ENCODE measurements around the gene SLC27A2. TPM values are rescaled to one million over a fixed set of nuclear protein-coding genes. Genes with fewer than 3 reads are reported as not detected.
"Not testable (repeated sequence)": the region's sequence is repeated elsewhere in the genome, so short reads cannot be mapped to it uniquely, and the experiment has no call there.

The SLC27A2 gene
- total and polyA plus RNA-seq, 7 donors = 0.01 to 0.04 TPM; not detected in 5

- DNase-seq (no peak), ATAC-seq (no peak)
- Histone ChIP-seq H3K4me3 (no peak overlapping the region), H3K4me1 (no peaks in the 10 kb centered on the region), H3K9me3 (no peaks in the 10 kb centered on the region), H3K36me3 (ENCODE audit: insufficient read depth in 1 of 2, low read depth in 1 of 2) (no peaks in the 10 kb centered on the region), H3K27ac (no peak overlapping the region), H3K27me3 (ENCODE audit: insufficient read depth in 3 of 3, low read length in 2 of 3) (no peaks in the 10 kb centered on the region)
- TF ChIP-seq, protein P1, sequence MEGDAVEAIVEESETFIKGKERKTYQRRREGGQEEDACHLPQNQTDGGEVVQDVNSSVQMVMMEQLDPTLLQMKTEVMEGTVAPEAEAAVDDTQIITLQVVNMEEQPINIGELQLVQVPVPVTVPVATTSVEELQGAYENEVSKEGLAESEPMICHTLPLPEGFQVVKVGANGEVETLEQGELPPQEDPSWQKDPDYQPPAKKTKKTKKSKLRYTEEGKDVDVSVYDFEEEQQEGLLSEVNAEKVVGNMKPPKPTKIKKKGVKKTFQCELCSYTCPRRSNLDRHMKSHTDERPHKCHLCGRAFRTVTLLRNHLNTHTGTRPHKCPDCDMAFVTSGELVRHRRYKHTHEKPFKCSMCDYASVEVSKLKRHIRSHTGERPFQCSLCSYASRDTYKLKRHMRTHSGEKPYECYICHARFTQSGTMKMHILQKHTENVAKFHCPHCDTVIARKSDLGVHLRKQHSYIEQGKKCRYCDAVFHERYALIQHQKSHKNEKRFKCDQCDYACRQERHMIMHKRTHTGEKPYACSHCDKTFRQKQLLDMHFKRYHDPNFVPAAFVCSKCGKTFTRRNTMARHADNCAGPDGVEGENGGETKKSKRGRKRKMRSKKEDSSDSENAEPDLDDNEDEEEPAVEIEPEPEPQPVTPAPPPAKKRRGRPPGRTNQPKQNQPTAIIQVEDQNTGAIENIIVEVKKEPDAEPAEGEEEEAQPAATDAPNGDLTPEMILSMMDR (IDR thresholded peaks at IDR 0.05) = no peak
- intact Hi-C loops (cut with DNase I) = no loop called here
Observed at GRCh38 chr15:50167110-50167509, 14.9 kb upstream of the SLC27A2 start.

DNA sequence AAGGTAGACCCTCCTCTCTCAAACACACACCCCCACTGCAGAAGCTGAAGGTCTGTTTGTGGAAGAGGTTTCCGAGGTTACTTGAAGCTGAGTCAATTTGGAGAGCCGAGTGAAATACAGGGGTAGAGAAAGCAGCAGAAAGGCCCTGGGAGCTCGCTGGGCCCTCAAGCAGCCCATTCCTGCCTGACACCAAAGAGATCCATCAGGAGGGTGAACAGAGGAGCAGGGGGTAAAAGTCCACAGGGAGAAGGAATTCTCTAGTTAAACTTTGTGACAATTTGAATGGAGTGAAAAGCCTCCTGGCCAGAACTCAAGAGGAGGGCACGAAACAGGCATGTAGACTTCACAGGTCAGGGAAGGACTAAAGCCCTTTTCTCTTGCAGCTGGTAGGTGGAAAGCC lies 13.6 kb upstream of the SLC27A2 start:
- intact Hi-C loops (cut with DNase I) = no loop called here

DNA sequence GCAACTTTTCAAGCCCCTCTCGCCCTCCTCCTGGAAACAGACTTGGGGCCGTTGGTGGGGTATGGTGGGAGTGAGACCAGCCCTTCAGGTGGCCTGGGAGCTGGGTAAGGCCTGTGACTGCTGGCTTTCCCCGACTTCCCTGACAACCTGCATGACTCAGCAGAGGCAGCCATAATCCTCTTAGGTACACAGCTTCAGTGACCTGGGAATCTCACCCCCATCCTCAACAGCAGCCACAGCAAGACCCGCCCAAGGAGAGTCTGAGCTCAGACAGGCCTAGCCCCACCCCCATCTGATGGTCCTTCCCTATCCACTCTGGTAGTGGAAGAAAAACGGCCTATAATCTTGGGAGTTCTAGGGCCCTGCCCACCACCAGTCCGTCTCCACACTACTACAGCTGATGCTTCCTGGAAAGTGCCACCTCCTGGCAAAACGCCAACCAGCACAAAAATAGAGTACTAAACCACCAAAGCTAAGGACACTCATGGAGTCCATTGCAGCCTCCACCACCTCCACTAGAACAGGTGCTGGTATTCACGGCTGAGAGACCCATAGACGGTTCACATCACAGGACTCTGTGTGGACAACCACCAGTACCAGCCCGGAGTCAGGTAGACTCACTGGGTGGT lies 13.1 kb upstream of the SLC27A2 start:
- no peak for DNase-seq
- no peaks in the 10 kb centered on the region for H3K27me3 ChIP-seq (ENCODE audit: insufficient read depth in 3 of 3, low read length in 2 of 3)
- H3K9me3 ChIP-seq = no peaks in the 10 kb centered on the region
- ATAC-seq = no peak
- WGBS, 3 donors = 60 to 77% (median 74%) methylated on average over 10 of the region's 10 CpGs
- no peak overlapping the region for H3K4me3 ChIP-seq
- intact Hi-C loops (cut with DNase I) = no loop called here
- no peaks in the 10 kb centered on the region for H3K36me3 ChIP-seq (ENCODE audit: insufficient read depth in 1 of 2, low read depth in 1 of 2)
- TF ChIP-seq, protein P1 (IDR thresholded peaks at IDR 0.05) = no peak
- H3K27ac ChIP-seq = no peak overlapping the region
- no peaks in the 10 kb centered on the region for H3K4me1 ChIP-seq

More for the DNA sequence above, 13.6 kb upstream of the SLC27A2 start:
- Histone ChIP-seq H3K27me3 (ENCODE audit: insufficient read depth in 3 of 3, low read length in 2 of 3) (no peaks in the 10 kb centered on the region), H3K27ac (no peak overlapping the region), H3K36me3 (ENCODE audit: insufficient read depth in 1 of 2, low read depth in 1 of 2) (no peaks in the 10 kb centered on the region), H3K4me3 (no peak overlapping the region), H3K4me1 (no peaks in the 10 kb centered on the region), H3K9me3 (no peaks in the 10 kb centered on the region)
- ATAC-seq = no peak
- WGBS, 3 donors = 80 to 90% (median 88%) methylated on average over 4 of the region's 4 CpGs
- DNase-seq = no peak
- TF ChIP-seq, protein P1 (IDR thresholded peaks at IDR 0.05) = no peak

DNA sequence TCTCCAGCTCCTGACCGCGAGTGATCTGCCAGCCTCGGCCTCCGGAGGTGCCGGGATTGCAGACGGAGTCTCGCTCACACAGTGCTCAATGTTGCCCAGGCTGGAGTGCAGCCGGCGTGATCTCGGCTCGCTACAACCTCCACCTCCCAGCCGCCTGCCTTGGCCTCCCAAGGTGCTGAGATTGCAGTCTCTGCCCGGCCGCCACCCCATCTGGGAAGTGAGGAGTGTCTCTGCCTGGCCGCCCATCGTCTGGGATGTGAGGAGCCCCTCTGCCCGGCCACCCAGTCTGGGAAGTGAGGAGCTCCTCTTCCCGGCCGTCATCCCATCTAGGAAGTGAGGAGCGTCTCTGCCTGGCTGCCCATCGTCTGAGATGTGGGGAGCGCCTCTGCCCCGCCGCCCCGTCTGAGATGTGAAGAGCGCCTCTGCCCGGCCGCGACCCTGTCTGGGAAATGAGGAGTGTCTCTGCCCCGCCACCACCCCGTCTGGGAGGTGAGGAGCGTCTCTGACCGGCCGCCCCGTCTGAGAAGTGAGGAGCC lies 9.6 kb upstream of the SLC27A2 start:
- WGBS, 3 donors = 93 to 97% (median 94%) methylated on average over 31 to 35 of the region's 35 CpGs
- H3K36me3 ChIP-seq (ENCODE audit: insufficient read depth in 1 of 2, low read depth in 1 of 2); H3K4me1 ChIP-seq; H3K27ac ChIP-seq; H3K4me3 ChIP-seq; H3K9me3 ChIP-seq; H3K27me3 ChIP-seq (ENCODE audit: insufficient read depth in 3 of 3, low read length in 2 of 3); intact Hi-C loops (cut with DNase I); ATAC-seq; DNase-seq: not testable (repeated sequence)

- TF ChIP-seq, protein P1 (IDR thresholded peaks at IDR 0.05) = no peak
- no peak for ATAC-seq
- DNase-seq = no peak
- no peak overlapping the region for H3K4me3 ChIP-seq
- no peaks in the 10 kb centered on the region for H3K36me3 ChIP-seq (ENCODE audit: insufficient read depth in 1 of 2, low read depth in 1 of 2)
- no peaks in the 10 kb centered on the region for H3K9me3 ChIP-seq
- no peak overlapping the region for H3K27ac ChIP-seq
- intact Hi-C loops (cut with DNase I) = no loop called here
- no peaks in the 10 kb centered on the region for H3K4me1 ChIP-seq
- H3K27me3 ChIP-seq (ENCODE audit: insufficient read depth in 3 of 3, low read length in 2 of 3) = peaks cover 3 to 8% (median 4%) of the 10 kb centered on the region in 3 donors
Observed at GRCh38 chr15:50176869-50177268, 5.1 kb upstream of the SLC27A2 start.
